NT2/D1 (cell line): ENCODE data around the gene CHRFAM7A.
"Not testable (repeated sequence)": the region's sequence is repeated elsewhere in the genome, so short reads cannot be mapped to it uniquely, and the experiment has no call there.

Source experiments
- SUZ12 ChIP-seq: IDR thresholded peaks from 2 replicates; pipeline ENCODE4 v1.6.1; 2011; ENCODE audit not compliant: insufficient read length, insufficient read depth; ENCODE audit errors: extremely low read depth
- YY1 ChIP-seq: IDR thresholded peaks from 2 replicates; pipeline ENCODE4 v1.6.1; 2011; ENCODE audit not compliant: insufficient read length, insufficient read depth
- ZNF274 ChIP-seq: IDR thresholded peaks from 2 replicates; pipeline ENCODE4 v1.6.1; 2011; ENCODE audit warnings: mild to moderate bottlenecking, low read depth, low read length

GRCh38 chr15:30349803-30350202 is 43.5 kb downstream of the CHRFAM7A start:
- not testable (repeated sequence) for TF ChIP-seq YY1, SUZ12, ZNF274
